Hippocampal formation (tissue), 2 donors: ENCODE measurements around the gene CPM.
A peak's percentile ranks its signal among the peaks of the same experiment; 100 is the strongest.

Experiments used
- DNase-seq, 2 donors: peaks; one replicate each; lab custom pipeline; 2025; lab: John Stamatoyannopoulos, UW

CPM gene

GRCh38 chr12:68932961-68933893, at the start of gene CPM:
TSS of gene CPM (minus strand) at chr12:68933171. CDS start at chr12:68932837, 334 bp downstream.
- peak; percentile 58 to 75 for DNase-seq

DNA sequence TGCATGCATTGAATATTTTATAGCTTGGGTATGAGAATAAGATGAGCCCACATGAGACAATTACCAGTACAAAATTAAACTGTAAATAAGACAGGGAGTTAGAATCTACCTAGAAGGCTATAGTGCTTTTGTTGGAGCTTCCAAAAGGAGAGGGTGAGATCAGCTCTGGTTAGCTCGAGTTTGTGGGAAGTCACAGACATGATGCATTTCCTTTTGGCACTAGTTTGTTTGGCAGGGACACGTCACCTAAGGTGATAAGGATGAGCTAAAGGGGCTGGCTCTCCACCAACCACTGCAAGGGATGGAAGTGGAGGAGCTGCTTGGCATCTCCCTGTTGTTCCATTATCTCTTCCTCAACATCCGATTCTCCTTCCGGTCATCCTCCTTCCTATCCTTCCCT, 48.5 kb upstream of the CPM start:
- DNase-seq, result no peak

DNA sequence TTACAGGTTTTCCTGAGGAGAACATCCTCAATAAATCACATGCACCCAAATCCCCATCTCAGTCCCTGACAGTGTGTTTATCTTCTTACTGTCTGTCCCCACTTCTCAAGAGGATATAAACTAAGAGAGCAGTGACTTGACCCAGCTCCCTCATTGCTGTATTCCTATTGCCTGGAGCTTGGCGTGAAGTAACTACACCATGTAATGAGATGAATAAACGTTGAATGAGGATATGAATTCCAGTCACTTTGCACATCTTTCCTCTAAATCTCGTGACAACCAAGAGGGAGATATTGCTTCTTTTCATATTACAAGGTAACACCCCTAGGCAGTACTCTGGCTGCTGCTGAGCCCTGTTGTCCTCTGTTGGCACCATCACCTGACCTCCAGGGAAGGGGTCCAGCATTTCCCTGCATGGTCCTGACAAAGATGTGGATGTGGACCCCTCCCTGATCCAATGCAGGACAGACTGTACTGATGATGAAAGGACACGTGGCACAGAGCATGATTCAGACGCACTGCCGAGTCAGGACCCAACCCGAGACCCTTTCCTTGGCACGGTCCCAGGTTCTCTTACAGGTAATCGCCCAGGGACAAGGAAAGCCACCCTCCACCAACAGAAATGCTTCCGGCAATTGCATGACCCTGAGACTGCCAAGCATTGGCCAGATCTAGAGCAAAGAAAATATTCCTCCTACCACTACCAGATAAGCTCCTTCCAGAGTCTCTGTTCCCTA, 47.7 kb upstream of the CPM start:
- no peak for DNase-seq

- no peak for DNase-seq
Observed at GRCh38 chr12:68978678-68979077, 45.7 kb upstream of the CPM start.

DNA sequence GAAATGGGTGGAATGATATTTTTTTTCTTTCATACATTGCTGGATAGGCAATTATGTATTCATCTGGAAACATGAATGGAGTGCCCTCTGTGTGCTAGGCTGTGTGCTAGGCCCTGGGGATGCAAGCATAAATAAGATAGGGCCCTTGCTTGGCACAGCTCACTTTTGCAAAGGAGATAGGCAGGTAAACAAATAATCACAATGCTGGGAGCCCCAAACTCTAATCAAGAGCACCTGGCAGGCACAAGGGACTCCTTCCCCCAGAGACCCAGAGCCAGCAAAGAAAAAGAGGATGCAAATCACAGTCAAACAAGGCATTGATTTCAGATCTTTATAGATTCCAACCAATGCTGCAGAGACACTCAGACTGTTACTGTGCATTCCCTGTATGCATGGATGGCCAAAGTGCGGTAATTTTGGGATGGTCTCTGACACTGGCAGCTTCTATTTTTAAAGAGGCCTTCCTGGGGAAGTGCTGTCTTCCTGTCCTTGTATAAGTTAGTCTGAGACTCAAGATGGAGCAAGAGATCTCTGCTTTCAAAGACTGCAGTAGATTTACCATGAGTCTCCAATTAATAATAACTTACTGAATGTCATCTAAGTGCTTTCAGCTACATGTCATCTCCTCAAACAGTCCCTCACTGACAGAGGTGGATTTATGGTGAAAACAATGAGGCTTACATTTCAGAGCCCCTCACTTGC, 45.1 kb upstream of the CPM start:
- DNase-seq, result peak in 1 of 2 donors; percentile 61

DNA sequence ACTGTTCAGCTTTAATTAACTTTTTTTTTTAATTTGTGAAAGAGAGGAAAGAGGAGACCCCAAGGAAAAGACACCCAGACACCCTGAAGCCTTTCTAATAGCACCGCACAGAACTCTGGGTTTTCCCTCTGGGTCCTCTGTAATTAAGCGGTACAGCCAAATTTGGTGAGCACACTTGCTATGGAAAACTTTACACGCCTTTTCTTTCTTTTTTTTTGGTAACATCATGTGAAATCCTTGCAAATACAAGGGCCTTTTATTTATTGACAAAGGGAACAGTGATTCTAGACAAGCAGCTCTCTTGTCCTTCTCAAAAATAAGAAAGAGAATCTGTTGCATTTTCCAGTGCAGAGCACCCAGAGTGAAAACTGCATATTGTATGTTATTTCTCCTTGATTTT, 44.4 kb upstream of the CPM start:
- peak; percentile 19 to 94 for DNase-seq

DNA sequence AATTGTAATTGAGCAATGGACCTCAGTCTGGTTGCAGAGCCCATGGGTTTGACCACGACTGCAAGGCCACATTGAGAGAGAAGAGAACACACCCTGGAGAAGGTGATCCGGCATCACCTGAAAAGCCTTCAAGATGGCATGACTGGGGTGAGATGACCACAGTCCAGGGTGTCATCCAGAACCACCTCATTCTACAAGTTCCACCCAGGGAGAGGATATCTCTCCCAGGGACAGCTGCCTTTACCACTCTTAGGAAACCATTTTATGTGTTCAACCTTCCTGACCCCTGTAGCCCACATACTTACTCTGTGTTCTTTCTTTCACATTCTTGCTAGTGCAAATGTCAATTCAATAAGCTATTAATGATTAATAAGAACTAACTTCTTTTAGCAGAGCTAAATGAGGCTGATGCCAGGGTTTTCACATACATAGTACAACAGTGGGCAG, 43.4 kb upstream of the CPM start:
- no peak for DNase-seq

- no peak for DNase-seq
Observed at GRCh38 chr12:68975811-68976210, 42.8 kb upstream of the CPM start.

DNA sequence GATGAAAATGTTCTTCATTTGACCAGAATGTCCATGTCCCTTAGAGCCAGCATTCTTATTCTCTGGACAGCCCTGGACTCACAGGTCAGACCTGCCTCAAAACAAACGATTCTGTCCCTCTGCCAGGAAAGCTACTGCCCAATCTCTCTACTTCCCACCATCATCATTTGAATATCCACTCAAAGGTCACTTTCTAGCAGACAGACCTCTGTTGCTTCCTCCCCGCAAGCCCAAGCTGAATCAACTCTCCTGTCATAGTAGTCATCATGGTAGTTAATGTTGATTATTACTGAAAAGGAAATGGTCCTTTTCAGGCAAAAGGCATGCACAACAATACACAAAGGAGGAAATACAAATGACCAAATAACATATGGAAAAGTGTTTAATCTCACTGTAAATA, 39.6 kb upstream of the CPM start:
- no peak for DNase-seq

GRCh38 chr12:68971404-68971803, 38.4 kb upstream of the CPM start:
- DNase-seq, result no peak

DNA sequence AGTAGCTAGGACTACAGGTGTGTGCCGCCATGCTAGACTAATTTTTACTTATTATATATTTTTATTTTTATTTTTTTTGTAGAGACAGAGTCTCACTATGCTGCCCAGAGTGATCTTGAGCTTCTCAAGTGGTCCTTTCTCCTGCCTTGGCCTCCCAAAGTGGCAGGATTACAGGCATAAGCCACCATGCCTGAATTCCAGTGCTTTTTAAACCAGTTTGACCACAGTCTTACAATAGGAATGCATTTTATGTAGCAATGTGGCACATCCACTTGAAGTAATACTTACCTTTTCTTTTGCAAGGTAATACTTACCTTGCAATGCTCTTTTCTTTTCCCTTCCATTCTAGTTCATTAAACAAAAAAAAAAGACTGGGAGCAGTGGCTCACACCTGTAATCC, 38.0 kb upstream of the CPM start:
- no peak for DNase-seq

DNA sequence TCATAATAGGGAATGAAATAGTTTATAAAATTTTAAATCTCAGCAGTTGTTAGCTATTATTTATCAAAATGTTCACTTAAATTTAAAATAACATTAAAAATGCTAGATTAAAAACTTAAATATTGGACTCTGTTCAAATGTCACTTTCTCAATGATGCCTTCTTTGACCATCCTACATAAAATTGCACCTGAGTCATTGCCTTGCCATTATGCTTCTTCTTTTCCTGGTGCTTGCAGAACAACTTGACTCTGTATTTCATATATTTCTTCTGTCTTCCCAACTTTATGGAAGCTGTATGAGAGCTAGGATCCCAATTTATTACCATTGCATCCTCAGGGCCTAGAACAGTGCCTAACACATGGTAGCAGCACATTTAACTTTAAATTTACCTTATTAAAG, 37.3 kb upstream of the CPM start:
- DNase-seq, result no peak

GRCh38 chr12:68967046-68967445, 34.1 kb upstream of the CPM start:
- DNase-seq, result no peak

DNA sequence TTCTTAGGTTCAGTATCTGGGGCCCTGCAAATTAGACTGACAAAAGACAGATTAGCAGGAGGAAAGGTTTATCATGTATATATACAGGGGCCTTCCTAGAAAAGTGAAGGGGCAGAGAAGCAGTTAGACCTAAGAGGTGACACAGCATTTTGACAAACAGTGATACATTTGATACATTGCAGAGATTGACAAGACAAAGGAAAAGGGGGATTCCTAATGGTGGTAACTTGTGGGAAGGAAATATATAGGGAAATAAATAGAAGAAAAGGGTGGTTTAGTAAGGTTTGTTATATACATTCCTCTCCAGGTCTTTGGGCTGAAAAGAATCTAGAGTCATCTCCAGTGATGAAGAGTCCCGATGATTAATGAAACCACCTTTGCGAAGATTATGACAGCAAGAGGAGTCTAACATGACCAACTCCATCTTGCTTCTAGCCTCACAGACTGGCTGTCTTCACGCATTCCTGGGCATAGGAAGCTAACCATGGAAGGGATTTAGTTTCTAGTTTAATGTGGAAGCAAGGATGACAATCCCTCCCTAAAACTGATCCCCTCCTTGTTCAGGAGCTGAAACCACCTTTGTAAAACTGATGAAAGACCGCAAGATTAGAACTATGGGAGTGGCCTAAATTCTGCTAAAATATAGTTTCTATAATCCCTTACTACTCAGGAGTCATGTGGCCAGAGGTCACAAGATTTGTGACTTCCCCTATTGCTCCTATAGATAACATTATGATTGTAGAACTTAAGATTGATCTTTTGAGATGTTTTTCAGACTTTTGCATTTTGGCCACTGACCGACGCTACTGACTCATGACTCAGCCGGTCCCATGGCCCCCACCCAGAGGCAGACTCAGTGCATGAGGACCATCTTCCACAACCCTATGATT, 31.1 kb upstream of the CPM start:
- DNase-seq, result no peak

- DNase-seq, result no peak
Observed at GRCh38 chr12:68962877-68963855, 30.2 kb upstream of the CPM start.

DNA sequence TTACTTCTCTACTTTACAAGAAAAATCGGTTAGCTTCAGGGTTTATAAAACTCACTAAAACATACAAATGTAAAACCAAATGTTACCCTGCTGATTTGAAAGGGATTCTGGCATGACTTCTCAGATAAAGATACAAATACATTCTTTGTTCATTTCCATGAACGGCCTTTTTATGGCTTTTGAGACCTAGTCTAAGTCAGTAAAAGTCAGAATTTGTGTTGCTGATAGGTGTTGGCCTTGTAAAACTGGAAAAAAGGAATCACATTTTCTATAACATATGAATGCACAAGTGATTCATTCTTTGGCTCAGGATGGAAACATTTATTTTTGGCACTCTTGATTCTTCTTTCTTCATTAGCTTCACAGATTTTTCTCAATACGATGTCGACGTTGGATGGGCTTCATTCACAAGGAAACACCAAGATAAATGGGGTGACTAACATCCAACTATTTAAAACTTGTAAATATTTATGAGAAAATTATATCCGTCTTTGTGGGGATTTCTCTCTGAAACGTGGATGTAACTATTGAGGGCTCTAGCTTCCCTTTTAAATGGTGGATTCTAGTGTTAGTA, 27.0 kb upstream of the CPM start:
- peak in 1 of 2 donors; percentile 42 for DNase-seq

DNA sequence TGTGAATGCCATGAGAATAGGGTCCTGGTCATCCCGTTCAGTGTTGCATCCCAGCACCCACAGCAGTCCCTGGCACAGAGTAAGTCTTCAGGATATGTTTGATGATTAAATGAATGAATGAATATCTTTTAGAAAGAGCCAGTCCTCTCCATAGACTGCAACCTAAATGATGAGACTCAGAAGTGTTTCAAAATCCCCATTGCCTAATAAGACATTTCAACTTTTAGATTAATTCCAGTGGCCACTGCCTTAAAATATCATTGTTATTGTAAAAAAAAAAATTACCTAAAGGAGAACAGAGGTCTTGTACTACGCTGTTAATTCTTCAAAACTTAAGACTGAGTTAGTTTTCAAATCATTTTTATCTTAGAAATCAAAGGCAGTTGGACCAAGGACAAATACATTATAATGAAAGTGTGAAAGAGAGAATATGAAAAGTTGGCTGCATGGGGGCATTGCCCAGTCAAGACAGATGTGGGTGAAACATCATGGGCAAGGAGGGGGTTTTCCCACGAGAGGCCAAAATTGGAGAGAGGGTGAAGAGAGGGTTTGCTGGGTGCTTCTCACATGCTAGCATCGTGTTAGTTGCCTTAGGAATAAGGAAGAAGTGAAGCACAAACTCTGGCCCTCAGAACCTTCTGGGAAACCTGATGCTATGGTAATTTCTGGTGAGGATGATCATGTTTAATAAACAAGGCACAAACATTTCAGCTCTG, 26.3 kb upstream of the CPM start:
- no peak for DNase-seq

DNA sequence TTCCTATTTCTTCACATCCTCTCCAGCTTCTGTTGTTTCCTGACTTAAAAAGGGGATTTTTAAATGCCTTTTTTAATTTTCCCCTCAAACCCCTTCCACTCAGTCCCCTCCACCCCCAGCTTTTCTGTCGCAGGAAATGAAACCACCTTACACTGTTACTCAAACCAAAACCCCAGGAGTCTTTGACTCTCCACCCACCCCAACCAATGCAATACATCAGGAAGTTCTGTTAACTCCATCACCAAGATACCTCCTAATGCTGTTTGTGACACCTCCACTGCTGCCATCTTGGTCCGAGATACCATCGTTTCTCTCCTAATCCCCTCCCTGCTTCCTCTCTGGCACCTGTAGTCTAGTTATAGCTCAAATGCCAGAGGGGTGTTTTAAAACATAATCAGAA, 25.4 kb upstream of the CPM start:
- DNase-seq, result no peak

DNA sequence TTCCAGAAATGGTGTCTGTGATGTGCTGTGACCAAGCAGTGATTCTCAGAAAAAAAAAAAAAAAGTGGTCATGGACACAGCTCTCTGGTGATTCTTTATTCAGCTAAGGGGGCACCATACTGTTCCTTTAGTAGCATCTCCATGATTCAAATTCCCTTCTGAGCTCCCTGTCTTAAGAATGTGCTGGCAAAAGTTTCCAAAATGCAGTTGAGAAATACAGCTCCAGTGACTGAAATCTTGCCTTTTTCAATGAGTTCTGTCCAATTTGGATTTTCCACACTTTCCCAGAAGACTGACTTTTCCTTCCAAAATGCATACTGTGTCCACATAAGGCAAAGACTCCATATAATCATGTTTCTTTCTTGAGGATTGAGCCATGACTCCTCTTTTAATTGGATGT, 24.3 kb upstream of the CPM start:
- DNase-seq, result no peak
